H1 (cell line): ENCODE data around the gene NABP2. TPM values are rescaled to one million over a fixed set of nuclear protein-coding genes. Genes with fewer than 3 reads are reported as not detected.

Source experiments
- ATF2 ChIP-seq: IDR thresholded peaks from 2 replicates; pipeline ENCODE4 v1.6.1; 2012; ENCODE audit warnings: low read length, inconsistent platforms
- JUN ChIP-seq: IDR thresholded peaks from 2 replicates; pipeline ENCODE4 v1.6.1; 2011; ENCODE audit warnings: low read depth, mild to moderate bottlenecking, improper control_type of control experiment, low read length
- KDM5A ChIP-seq: fragments of 200-600 bp; IDR thresholded peaks from 2 replicates; pipeline ENCODE4 v1.7.1; 2012; ENCODE audit warnings: mild to moderate bottlenecking, low read length, inconsistent platforms, mixed read lengths
- RNF2 ChIP-seq: fragments of 200-900, 300-1000 bp; sonication (generic); IDR thresholded peaks from 2 replicates; pipeline ENCODE4 v1.7.1; 2016; ENCODE audit warnings: borderline replicate concordance, low read depth, mild to moderate bottlenecking, antibody characterized with exemption, low read length; ENCODE audit not compliant: poor library complexity, severe bottlenecking; ENCODE audit errors: missing control alignments
- SAP30 ChIP-seq: fragments of 300-600 bp; sonication (generic); IDR thresholded peaks from 2 replicates; pipeline ENCODE4 v1.7.1; 2012; ENCODE audit warnings: low read length, moderate library complexity, mild to moderate bottlenecking, inconsistent platforms; ENCODE audit not compliant: insufficient read depth, insufficient replicate concordance
- polyA plus RNA-seq, 7 experiments: library from polyadenylated mRNA; depleted of rRNA in 3 of 7; stranded (reverse) in 5 of 7; unstranded in 2 of 7; fragments of >200 nt in 5 of 7; fragments of 200-250 nt in 2 of 7; gene quantifications; 1 replicate in 5 of 7; 2 replicates in 1 of 7; 4 replicates in 1 of 7; pipeline versions ENCODE4 v1.2.1 to v1.2.3, GENCODE V29; 2011 to 2013; ENCODE audit warnings: missing spikeins in 2 of 7, mixed read lengths in 2 of 7
- total RNA-seq: library from RNA; stranded (reverse); fragmentation: NEBNext Ultra II Directional; extraction: Animal tissue kit (Norgen Biotek cat#: 25700); gene quantifications from 2 replicates; pipeline ENCODE4 v1.2.1, GENCODE V29; 2021
- TF ChIP-seq, protein P1 (sequence below): IDR thresholded peaks from 2 replicates; pipeline ENCODE4 v1.6.1; 2011; ENCODE audit warnings: low read length, improper control_type of control experiment
- TF ChIP-seq, protein P2 (sequence below): IDR thresholded peaks from 2 replicates; pipeline ENCODE4 v1.6.1; 2012; ENCODE audit warnings: inconsistent platforms

Gene NABP2
- total and polyA plus RNA-seq, 2 of the 8 experiments (the other 6 are each of a cell fraction or from before 2014, with no cell fraction given): 58.1 to 67.5 TPM

DNA sequence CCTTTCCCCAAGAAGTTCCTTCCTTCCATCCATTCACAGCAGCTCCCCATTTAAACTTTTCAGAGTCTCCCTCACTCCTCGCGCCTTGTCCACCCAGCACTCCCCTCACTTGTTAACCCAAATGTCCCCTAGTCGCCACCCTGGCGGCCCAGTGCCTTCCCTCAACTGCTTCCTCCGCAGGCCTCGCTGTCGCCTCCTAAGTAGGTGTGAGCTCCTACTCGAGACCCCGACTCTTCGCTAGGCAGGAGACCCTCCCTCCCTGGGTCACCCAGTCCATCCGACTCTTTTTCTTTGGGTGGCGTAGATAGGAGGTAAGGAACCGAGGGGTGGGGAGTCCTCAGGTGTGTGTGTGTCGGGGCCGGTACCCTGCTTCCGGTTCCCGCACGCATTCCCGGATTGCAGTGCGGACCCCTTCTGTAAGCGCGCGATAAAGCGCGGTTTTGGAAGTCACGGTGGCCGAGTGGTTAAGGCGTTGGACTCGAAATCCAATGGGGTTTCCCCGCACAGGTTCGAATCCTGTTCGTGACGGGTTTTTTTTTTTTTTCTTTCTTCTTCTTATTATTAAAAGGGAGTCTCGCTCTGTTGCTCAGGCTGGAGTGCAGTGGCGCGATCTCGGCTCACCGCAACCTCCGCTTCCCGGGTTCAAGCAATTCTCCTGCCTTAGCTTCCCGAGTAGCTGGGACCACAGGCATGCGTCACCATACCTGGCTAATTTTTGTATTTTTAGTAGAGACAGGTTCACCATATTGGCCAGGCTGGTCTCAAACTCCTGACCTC lies 34.0 kb upstream of the NABP2 start (continued):
- TF ChIP-seq, protein P1, sequence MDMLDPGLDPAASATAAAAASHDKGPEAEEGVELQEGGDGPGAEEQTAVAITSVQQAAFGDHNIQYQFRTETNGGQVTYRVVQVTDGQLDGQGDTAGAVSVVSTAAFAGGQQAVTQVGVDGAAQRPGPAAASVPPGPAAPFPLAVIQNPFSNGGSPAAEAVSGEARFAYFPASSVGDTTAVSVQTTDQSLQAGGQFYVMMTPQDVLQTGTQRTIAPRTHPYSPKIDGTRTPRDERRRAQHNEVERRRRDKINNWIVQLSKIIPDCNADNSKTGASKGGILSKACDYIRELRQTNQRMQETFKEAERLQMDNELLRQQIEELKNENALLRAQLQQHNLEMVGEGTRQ: no peak
- no peak for TF ChIP-seq KDM5A
- TF ChIP-seq JUN: no peak
- peak; percentile 81 for TF ChIP-seq ATF2
- peak; percentile 42 for TF ChIP-seq SAP30
- TF ChIP-seq RNF2: no peak
- TF ChIP-seq, protein P2, sequence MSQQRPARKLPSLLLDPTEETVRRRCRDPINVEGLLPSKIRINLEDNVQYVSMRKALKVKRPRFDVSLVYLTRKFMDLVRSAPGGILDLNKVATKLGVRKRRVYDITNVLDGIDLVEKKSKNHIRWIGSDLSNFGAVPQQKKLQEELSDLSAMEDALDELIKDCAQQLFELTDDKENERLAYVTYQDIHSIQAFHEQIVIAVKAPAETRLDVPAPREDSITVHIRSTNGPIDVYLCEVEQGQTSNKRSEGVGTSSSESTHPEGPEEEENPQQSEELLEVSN: no peak
